ENCODE results near the gene DET1.

- TF ChIP-seq, protein P1, sequence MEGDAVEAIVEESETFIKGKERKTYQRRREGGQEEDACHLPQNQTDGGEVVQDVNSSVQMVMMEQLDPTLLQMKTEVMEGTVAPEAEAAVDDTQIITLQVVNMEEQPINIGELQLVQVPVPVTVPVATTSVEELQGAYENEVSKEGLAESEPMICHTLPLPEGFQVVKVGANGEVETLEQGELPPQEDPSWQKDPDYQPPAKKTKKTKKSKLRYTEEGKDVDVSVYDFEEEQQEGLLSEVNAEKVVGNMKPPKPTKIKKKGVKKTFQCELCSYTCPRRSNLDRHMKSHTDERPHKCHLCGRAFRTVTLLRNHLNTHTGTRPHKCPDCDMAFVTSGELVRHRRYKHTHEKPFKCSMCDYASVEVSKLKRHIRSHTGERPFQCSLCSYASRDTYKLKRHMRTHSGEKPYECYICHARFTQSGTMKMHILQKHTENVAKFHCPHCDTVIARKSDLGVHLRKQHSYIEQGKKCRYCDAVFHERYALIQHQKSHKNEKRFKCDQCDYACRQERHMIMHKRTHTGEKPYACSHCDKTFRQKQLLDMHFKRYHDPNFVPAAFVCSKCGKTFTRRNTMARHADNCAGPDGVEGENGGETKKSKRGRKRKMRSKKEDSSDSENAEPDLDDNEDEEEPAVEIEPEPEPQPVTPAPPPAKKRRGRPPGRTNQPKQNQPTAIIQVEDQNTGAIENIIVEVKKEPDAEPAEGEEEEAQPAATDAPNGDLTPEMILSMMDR (IDR thresholded peaks at IDR 0.05): no peak
- TF ChIP-seq EP300 (IDR thresholded peaks at IDR 0.05): no peak
- no peak for TF ChIP-seq POLR2A (IDR thresholded peaks at IDR 0.05; ENCODE audit: low read depth)
Measured at GRCh38 chr15:88543065-88543776, 3.3 kb downstream of the DET1 start.
